ENCODE results near the gene CHRNA3.

CHRNA3 gene

GRCh38 chr15:78641102-78641748, 20.4 kb upstream of the CHRNA3 start, which contains the start of gene CHRNB4:
Gene CHRNB4, minus strand, starts transcription at chr15:78641210. Its CDS starts 77 bp downstream, at chr15:78641133.
- H3K4me3 Mint-ChIP-seq = peak within 1 kb of the TSS; percentile 75 to 81
- peaks cover 16% of the 10 kb centered on the region for H3K4me1 Mint-ChIP-seq
- ATAC-seq (peak; percentile 83), DNase-seq (peak; percentile 23 to 47)
- H3K27me3 Mint-ChIP-seq = peaks cover 23% of the 10 kb centered on the region
- H3K27ac Mint-ChIP-seq = no peak within 1 kb of the TSS
- no peaks in the 10 kb centered on the region for H3K9me3 Mint-ChIP-seq

- Mint-ChIP-seq H3K4me3 (peak overlapping the region; percentile 75 to 81), H3K27me3 (peaks cover 23% of the 10 kb centered on the region), H3K27ac (no peak overlapping the region), H3K4me1 (peaks cover 16% of the 10 kb centered on the region), H3K9me3 (no peaks in the 10 kb centered on the region)
- no peak for DNase-seq
- ATAC-seq = peak; percentile 33
These were observed 19.8 kb upstream of the CHRNA3 start for GRCh38 chr15:78640527-78641101.

GRCh38 chr15:78638658-78639314, 18.0 kb upstream of the CHRNA3 start:
- Mint-ChIP-seq H3K9me3 (peaks cover under 1 to 1% of the 10 kb centered on the region in 2 donors), H3K4me3 (no peak overlapping the region), H3K27ac (no peak overlapping the region), H3K4me1 (peaks cover 16% of the 10 kb centered on the region), H3K27me3 (peaks cover 23% of the 10 kb centered on the region)
- peak; percentile 70 for ATAC-seq
- peak; percentile 41 to 48 for DNase-seq

DNA sequence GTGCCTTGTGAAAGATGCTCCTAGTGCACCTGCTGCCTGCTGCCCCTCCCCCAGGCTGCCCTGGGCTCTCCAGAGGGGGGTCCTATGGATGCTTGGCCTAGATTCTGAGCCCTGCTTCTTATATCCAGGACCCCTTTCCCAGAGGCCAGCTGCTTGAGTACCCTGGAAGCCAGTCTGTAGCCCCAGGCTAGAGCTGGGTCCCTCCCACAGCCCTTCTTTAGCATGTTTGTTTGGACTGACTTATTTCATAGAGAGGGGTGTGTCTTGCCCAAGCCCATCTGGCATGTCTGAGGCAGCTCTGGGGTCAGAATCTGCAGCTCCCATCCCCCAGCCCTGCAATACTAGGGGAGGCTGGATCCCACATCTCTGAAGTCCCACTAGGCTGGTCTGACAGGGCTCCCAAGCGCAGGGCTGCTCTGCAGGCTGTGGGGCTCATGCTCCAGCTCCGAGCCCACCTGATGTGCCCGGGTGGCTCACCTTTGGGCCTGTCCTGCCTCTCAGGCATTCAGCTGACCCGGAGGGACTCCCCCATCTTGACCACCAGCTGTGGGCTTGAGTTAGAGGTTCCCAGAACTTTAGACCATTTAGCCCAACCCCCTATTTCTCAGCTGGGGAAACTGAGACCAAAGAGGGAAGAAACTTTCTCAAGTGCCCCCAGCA, 17.1 kb upstream of the CHRNA3 start:
- Mint-ChIP-seq H3K4me3 (no peak overlapping the region), H3K27ac (no peak overlapping the region), H3K27me3 (peaks cover 27% of the 10 kb centered on the region), H3K4me1 (peaks cover 16% of the 10 kb centered on the region), H3K9me3 (peaks cover 7 to 10% of the 10 kb centered on the region in 2 donors)
- DNase-seq = no peak
- no peak for ATAC-seq

DNA sequence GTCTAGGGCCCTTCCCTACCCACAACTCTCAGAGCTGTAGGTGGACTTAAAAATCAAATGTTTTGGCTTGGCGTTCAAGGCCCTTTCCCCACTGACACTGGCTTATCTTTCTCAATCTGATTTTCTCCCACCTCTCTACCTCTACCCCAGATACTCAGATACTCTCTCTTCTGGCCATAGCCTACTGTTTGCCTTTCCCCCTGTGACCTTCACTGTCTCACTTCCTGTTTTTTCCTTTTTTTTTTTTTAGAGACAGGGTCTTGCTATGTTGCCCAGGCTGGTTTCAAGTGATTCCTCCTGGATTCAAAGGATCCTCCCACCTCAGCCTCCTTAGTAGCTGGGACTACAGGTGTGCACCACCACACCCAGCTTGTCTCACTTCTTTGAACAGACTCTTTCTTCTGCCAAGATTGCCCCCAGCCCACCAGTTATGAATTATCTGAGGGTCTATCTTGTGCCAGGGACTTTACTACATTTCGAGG, 15.6 kb upstream of the CHRNA3 start:
- no peak for ATAC-seq
- Mint-ChIP-seq H3K4me3 (no peak overlapping the region), H3K27ac (no peak overlapping the region), H3K27me3 (peaks cover 31% of the 10 kb centered on the region), H3K9me3 (peaks cover 12 to 15% of the 10 kb centered on the region in 2 donors), H3K4me1 (peaks cover 11% of the 10 kb centered on the region)
- no peak for DNase-seq

- ATAC-seq (no peak), DNase-seq (no peak)
- H3K4me1 Mint-ChIP-seq = peaks cover under 1% of the 10 kb centered on the region
- H3K27ac Mint-ChIP-seq = no peak overlapping the region
- peaks cover 12 to 15% of the 10 kb centered on the region in 2 donors for H3K9me3 Mint-ChIP-seq
- peaks cover 31% of the 10 kb centered on the region for H3K27me3 Mint-ChIP-seq
- no peak overlapping the region for H3K4me3 Mint-ChIP-seq
These were observed 14.6 kb upstream of the CHRNA3 start for GRCh38 chr15:78635346-78635745.

DNA sequence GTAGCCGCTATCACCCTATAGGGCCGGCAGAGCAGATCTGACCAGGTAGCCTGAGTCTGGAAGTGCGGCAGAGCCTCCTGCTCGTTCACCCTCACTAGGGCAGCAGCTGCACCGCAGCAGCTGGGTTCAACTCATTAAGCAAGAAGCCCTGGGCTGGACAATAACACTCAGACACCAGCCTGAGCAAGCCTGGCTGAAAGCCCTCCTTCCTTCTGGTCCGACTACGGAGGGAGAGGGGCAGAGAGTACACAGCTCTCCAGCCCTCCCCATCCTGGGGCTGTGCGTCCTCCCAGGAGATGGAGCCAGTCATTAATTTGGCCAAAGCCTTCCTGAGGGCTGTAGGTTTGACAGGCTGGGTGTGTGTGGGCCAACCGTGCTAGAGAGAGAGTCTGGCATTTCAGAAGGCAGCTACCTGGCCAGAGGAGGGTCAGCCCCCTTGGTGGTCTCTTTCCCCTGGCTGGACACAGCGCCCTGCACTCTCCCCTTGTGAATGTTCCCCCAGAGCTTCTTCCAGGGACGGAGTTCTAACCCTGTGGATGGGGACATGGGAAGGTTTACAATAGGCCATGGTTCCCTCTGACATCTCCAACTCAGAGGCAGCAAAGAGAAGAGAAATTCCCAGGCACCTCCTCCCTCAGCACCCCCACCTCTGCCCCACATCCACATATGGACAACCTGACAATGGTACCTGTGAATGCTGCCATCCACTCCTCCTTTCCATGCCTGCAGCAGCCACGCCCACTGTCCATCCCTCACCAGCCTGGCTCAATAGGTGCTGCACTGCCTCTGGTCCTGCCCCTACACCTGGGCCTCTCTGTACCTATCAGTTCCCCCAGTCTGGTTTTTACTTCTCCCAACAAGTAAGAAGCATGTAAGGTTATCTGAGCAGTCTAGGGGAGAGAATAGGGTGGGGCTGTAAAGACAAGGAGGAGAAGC, 13.7 kb upstream of the CHRNA3 start:
- Mint-ChIP-seq H3K4me3 (no peak overlapping the region), H3K9me3 (peaks cover 12 to 15% of the 10 kb centered on the region in 2 donors), H3K27me3 (peaks cover 31% of the 10 kb centered on the region), H3K4me1 (no peaks in the 10 kb centered on the region), H3K27ac (no peak overlapping the region)
- ATAC-seq = no peak
- no peak for DNase-seq

DNA sequence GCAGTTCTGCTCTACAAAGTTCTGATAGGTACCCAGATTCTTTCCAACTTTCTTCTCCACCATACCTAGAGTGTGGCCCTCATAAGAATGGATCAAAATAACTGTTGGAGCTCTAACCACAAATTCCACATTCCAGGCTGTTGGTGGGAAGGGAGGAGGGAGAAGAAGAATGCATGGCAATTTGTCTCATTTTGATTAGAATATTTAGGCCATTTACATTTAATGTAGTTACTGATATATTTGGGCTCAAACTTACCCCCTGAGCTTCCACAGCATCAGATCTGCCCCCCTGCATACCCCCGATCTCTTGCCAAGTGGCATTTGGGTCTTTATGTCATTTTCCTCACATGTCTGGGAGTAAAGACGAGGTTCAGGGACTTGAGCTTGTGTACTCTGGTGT, 12.6 kb upstream of the CHRNA3 start:
- peaks cover 12 to 15% of the 10 kb centered on the region in 2 donors for H3K9me3 Mint-ChIP-seq
- DNase-seq (no peak), ATAC-seq (no peak)
- no peak overlapping the region for H3K27ac Mint-ChIP-seq
- peaks cover 29% of the 10 kb centered on the region for H3K27me3 Mint-ChIP-seq
- no peak overlapping the region for H3K4me3 Mint-ChIP-seq
- H3K4me1 Mint-ChIP-seq = no peaks in the 10 kb centered on the region

DNA sequence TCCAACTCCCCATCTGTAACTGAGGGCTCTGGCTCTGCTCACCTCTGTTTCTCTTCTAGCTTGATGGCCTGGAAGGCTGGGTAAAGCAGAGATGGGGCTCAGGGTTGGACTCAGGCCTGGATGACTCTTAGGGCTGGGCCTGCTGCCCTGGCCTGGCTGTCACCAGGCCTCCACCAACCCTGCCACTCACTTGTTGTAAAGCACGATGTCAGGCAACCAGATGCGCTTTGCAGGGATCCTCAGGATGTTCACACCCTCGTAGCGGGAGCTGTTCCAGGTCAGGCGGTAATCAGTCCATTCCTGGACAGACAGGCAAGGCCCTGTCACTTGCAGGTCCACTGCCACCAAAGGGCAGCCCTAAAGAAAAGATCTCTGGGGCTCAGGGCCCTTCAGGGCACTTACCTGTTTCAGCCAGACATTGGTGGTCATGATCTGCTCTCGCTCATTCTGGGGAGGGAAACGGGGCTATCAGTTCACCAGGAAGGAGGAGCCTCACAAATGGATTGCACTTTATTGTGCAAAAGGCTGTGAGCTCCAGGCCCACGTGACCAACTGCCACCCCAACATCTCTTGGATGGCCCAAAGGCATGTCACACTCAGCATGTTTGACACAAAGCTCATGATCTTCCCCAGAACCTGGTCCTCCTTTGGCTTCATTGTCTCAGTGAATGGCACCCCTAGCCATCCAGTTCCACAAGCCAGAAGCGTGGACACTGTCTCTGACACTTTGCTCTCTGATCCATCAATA, 10.3 kb upstream of the CHRNA3 start:
- no peaks in the 10 kb centered on the region for H3K4me1 Mint-ChIP-seq
- ATAC-seq (no peak), DNase-seq (no peak)
- no peak overlapping the region for H3K27ac Mint-ChIP-seq
- peaks cover 12 to 15% of the 10 kb centered on the region in 2 donors for H3K9me3 Mint-ChIP-seq
- no peak overlapping the region for H3K4me3 Mint-ChIP-seq
- peaks cover 23% of the 10 kb centered on the region for H3K27me3 Mint-ChIP-seq

- Mint-ChIP-seq H3K4me1 (no peaks in the 10 kb centered on the region), H3K4me3 (no peak overlapping the region), H3K27ac (no peak overlapping the region), H3K27me3 (peaks cover 25% of the 10 kb centered on the region), H3K9me3 (peaks cover 12 to 15% of the 10 kb centered on the region in 2 donors)
- DNase-seq (no peak), ATAC-seq (no peak)
These were observed 8.9 kb upstream of the CHRNA3 start for GRCh38 chr15:78629716-78630065.

DNA sequence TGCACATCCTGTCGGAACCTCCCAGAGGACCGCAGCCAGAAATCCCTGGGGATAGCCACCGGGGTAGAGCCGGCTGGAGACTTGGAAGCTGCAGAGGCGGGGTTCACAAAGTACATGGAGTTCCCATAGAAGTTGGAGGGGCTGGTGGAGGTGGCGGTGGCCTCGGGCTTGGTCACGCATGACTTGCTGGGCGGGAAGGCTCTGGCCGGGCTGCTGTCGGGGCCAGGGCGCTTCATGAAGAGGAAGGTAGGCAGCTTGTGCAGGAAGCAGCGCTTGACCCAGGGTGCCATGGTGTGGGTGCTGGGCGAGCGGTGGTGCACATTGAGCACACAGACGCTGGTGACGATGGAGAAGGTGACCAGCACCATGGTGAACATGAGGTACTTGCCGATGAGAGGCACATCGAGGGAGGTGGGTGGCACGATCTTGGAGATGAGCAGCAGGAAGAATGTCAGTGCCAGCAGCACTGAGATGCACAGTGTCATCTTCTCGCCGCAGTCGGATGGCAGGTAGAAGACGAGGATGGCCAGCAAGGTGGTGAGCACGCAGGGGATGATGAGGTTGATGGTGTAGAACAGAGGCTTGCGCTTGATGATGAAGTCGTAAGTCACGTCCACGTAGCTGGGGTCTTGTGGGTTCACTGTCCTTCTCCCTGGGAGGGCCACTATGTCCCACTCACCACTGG, 8.4 kb upstream of the CHRNA3 start:
- DNase-seq = no peak
- Mint-ChIP-seq H3K4me1 (no peaks in the 10 kb centered on the region), H3K27me3 (peaks cover 29% of the 10 kb centered on the region), H3K27ac (no peak overlapping the region), H3K9me3 (peaks cover 12 to 15% of the 10 kb centered on the region in 2 donors), H3K4me3 (no peak overlapping the region)
- no peak for ATAC-seq

DNA sequence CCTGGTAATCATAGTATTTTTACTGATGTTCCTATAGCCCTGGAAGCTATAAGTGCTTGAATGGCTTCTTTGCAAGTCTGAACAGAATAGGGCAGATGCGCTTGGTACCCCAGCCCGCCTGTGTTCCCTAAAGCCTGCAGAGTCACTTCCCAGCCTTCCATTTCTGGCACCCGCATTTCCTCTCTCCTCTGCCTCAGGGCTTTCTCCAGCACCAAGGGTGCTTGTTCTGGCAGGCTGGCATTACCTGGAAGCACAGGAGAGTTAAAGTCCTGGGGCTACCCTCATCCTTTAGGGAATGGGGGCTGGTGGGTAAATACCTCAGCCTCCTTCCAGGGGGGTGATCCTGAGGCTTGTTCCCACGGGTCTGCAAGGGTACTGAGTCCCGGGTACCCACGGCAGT, 7.4 kb upstream of the CHRNA3 start:
- H3K27me3 Mint-ChIP-seq = peaks cover 37% of the 10 kb centered on the region

DNA sequence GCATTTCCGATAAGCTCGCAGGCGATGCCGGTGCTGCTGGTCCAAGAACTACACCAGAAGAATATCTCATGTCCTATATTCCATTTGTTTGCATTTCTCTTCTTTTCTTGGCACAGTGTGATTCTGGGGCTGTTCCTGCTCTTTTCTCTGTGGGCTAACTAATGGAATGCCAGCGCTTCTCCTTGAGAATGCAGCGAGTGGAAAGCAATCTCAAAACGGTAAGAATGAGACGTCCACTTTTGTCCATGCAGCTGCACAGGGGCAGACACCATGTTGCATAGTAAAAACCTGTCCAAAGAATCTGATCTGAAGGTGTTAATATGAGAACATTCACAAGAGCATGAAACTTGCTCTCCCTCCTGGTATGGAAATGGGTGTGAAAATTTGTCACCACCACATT, 6.6 kb upstream of the CHRNA3 start:
- H3K9me3 Mint-ChIP-seq = no peaks in the 10 kb centered on the region
- no peak overlapping the region for H3K27ac Mint-ChIP-seq
- peaks cover 39% of the 10 kb centered on the region for H3K27me3 Mint-ChIP-seq
- DNase-seq (no peak), ATAC-seq (no peak)
- H3K4me3 Mint-ChIP-seq = no peak overlapping the region
- no peaks in the 10 kb centered on the region for H3K4me1 Mint-ChIP-seq

More for the DNA sequence above, 7.4 kb upstream of the CHRNA3 start:
- no peak for ATAC-seq
- H3K9me3 Mint-ChIP-seq = peaks cover 7 to 8% of the 10 kb centered on the region in 2 donors
- no peak for DNase-seq
- no peak overlapping the region for H3K27ac Mint-ChIP-seq
- no peak overlapping the region for H3K4me3 Mint-ChIP-seq
- no peaks in the 10 kb centered on the region for H3K4me1 Mint-ChIP-seq

Data from stimulated activated naive CD8-positive, alpha-beta T cell treated with anti-CD3 and anti-CD28 coated beads, Interleukin-15, amount 100 ng/mL, for 72 hours (primary cell).